ENCODE measurements around the gene GNB1L.

The GNB1L gene

DNA sequence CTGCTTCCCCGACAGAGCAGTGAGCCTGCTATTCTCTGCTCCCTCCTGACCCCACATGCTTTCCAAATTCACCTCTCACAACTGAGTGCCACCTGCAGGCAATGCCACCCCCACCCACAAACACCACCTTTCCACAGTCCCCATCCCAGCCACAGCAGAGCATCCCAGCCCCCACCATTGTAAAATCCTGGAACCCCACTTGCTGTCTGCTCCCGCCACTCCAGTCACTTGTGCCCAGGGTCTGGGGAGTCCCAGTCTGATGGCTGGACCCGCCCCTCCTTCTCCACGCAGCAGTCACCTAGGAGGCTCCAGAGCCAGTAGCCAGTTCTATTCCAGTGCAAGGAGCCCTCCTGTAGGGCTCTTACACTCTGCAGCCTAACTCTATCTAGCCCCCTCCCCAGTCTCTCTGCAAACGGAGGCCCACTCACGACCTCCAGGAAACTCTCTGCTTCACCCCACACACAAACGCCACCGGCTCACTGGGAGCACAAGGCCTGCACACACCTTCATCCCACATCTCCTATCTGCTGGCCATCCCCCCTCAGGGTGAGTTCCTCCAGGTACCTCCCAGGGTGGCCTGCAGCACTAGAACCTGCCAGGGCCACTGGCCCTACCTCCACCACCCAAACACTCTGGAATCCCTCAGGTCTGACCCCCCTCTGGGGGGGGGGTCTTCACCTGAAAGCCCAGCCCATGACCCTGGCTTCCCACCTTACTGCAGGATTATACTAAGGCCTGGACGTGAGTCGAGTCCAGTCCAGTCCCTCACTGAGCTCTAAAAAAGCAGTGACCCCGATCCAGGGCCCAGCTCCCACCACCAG, 1.4 kb downstream of the GNB1L start:
- DNase-seq (ENCODE audit: low spot score): no peak
- TF ChIP-seq, protein P1, sequence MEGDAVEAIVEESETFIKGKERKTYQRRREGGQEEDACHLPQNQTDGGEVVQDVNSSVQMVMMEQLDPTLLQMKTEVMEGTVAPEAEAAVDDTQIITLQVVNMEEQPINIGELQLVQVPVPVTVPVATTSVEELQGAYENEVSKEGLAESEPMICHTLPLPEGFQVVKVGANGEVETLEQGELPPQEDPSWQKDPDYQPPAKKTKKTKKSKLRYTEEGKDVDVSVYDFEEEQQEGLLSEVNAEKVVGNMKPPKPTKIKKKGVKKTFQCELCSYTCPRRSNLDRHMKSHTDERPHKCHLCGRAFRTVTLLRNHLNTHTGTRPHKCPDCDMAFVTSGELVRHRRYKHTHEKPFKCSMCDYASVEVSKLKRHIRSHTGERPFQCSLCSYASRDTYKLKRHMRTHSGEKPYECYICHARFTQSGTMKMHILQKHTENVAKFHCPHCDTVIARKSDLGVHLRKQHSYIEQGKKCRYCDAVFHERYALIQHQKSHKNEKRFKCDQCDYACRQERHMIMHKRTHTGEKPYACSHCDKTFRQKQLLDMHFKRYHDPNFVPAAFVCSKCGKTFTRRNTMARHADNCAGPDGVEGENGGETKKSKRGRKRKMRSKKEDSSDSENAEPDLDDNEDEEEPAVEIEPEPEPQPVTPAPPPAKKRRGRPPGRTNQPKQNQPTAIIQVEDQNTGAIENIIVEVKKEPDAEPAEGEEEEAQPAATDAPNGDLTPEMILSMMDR (IDR thresholded peaks at IDR 0.05; ENCODE audit: extremely low read depth, missing control alignments): no peak

DNA sequence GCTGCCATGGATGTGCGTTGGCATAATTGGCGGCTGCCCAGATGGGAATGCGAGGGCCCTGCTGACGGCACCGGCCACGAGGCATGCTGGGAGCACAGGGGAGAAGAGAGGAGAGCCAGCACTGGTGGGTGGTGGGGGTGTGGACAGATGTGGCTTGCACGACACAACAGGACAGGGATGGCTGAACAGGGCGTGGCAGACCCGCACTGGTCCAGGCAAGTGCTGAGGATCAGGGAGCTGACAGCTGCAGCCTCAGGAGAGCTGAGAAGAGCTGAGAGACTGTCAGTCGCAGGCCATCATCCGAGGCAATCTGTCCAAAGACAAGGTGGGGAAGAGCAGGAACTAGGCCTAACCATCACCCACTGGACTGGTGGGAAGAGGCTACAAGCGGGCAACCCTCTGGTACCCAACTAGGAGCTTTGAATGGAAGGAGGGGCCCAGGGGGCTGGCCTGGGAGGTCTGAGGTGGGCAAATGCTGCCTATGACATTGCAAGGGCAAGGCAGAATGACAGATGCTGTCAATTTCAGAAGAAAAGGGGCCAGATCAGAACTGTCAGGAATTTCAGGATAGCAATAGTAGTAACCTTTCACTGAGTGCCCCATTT, 2.4 kb downstream of the GNB1L start:
- DNase-seq (ENCODE audit: low spot score): no peak
- TF ChIP-seq, protein P1 (IDR thresholded peaks at IDR 0.05; ENCODE audit: extremely low read depth, missing control alignments): no peak

DNA sequence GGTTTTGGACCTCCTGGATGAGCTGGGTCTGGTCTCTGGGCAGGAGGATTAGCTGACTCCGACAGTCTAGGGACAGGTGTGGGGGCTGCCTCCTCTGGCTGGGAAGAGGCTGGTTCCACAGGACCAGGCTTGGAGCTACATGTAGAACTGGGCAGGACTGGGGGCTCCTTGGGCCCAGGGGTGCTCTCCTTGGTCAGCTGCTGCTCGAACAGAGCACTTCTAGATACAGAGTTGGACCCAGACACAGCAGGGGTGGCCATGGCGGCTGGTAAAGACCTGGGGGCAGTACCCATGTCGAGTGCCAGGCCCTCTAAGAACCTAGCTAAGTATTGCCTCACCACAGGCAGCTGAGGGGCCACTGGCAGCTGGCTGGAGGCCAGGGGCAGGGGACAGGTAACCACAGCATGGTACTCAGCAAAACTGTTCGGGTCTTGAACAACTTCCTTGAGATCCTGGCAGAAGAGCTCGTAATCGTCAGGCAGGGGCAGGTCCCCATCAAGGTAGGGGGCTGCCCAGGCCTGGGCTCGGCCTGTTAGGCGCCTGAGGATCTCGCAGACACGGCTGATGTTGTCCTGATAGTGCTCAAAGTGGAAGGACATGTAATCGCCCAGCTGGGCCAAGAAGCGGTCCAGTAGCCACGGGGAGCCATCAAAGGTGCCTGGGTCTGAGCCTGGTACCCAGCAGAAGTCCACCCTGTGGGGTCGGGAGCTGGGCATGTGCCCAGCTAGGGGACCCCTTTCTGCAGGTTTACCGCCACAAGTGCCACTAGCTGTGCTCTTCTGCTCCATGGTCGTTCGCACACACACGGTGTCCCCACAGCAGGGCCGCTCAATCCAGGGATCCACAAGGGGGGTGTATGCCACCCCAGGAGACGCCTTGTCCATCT, 3.1 kb downstream of the GNB1L start:
- DNase-seq (ENCODE audit: low spot score): no peak
- TF ChIP-seq, protein P1 (IDR thresholded peaks at IDR 0.05; ENCODE audit: extremely low read depth, missing control alignments): no peak

DNA sequence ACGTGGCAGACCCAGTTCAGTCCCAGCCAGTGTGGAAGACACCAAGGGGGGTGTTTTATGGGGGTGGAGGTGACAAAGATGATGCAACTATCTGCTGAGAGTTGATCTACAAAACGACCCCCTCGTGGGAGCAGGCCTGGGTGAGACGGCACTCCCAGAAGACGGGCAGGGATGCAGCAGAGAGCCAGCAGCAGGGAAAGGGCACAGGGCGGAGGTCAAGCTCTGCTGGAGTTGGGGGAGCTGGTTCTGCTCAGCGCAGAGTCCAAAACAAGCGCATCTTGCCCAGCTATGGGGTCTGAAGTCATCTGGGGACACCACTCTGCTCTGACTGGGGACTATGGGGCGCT, 3.9 kb downstream of the GNB1L start:
- TF ChIP-seq, protein P1 (IDR thresholded peaks at IDR 0.05; ENCODE audit: extremely low read depth, missing control alignments): no peak
- DNase-seq (ENCODE audit: low spot score): no peak

DNA sequence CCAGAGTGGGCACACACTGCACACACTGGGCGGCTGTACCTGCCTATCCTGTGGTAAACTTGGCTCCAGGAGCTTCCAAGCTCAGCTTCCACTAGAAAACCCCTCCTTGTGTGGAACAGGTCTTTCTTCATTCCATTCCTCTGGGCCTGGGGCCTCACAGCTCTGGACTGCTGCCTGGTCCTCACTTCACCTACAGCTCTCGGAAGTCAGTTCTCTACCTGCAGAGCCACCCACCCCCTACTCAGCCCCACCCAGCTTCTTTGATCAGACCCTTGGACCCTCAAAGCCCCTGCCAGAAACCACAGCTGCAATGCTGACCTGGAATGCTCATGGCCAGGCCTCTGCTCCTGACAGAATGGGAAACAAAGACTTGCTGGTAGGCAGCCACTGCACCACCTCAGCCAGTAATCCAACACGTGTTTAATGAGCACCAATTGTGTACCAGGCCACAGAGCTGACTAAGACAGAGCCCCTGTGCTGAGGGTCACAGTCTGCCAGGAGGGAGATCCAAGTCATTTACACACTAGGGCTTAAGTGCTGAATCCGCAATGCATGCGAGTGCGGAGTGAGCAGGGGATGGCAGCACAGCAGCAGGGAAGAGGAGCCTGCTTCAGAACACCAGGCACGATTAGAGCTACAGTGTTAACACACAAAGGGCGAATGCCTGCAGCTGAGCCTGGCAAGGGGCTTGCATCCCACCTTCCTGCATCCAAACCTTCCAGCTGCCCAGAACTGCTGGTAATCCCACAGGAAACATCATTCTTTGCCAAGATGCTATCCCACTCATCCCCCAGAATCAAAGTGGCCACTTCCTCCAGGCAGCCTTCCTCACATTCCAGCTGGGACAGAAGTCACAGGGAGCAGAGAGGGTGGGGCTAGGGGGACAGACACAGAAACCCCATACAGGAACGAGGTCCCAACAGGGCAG, 4.6 kb downstream of the GNB1L start:
- no peak for DNase-seq (ENCODE audit: low spot score)
- TF ChIP-seq, protein P1 (IDR thresholded peaks at IDR 0.05; ENCODE audit: extremely low read depth, missing control alignments): no peak

DNA sequence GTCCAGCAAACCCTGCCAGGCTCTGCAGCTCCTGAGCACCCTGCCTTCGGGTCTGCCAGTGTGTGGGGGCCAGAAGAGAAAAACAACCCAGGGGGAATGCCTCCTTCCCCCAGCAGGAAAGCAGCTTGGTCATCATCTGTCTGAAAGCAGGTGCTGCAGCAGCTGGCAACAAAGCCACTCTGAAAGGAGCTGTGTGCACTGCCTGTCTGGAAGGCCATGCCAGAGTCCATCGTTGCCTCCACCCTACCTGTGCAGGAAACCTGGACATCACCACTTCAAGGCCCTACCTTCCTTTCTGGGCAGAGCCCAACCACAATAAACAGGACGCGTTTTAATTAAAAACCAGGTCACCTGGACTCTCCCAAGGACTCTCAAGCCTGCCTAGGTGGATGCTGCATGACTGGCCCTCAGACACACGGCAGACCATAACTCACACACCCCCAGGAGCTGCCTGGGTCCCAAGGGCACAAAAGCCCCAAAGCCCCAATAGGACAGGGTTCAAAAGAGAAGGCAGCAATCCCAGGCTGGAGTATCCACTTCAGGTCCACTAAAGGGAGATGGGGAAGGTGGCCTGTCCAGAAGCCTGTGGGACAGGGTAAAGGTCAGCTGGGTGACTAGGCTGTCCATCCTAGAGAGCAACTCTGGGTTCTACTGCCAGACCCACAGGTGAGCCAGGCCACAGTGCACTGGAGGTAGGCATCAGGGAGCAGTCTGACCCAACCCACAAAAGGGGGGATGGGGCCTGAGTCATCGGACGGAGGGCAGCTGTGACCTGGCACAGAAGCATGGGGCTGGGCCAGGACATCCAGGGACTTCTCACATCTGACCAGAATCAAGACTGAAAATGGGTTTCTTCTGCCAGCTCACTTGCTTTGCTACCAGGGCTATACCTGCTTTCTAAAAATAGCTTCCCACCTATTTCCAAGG, 6.1 kb downstream of the GNB1L start:
- no peak for DNase-seq (ENCODE audit: low spot score)
- TF ChIP-seq, protein P1 (IDR thresholded peaks at IDR 0.05; ENCODE audit: extremely low read depth, missing control alignments): no peak

Data from GM20000 (cell line).